T-helper 1 cell treated with Interleukin-12 subunit alpha and Interleukin-12 subunit beta and Interleukin-4 antibody, amounts not matched to agents 30 ng/mL and 1 ng/mL, for 36 hours (primary cell): ENCODE measurements around the gene RPTOR. TPM values are rescaled to one million over a fixed set of nuclear protein-coding genes. Genes with fewer than 3 reads are reported as not detected.

Experiments used
- intact Hi-C: fragments of 100-400 bp; cut with micrococcal nuclease; formaldehyde crosslinking; loops from one replicate; pipeline ENCODE4 v1.15.1; 2024
- total RNA-seq: library from RNA; stranded (reverse); gene quantifications from 2 replicates; pipeline ENCODE4 v1.2.3, GENCODE V29; 2022

The RPTOR gene
- total RNA-seq, 1 donor from 2014 or later, result 75.6 TPM

- intact Hi-C loops, result no loop called here
These were observed 432.1 kb downstream of the RPTOR start for GRCh38 chr17:80976701-80977100.

GRCh38 chr17:80977172-80977571 lies 432.5 kb downstream of the RPTOR start:
- intact Hi-C loops, result no loop called here

DNA sequence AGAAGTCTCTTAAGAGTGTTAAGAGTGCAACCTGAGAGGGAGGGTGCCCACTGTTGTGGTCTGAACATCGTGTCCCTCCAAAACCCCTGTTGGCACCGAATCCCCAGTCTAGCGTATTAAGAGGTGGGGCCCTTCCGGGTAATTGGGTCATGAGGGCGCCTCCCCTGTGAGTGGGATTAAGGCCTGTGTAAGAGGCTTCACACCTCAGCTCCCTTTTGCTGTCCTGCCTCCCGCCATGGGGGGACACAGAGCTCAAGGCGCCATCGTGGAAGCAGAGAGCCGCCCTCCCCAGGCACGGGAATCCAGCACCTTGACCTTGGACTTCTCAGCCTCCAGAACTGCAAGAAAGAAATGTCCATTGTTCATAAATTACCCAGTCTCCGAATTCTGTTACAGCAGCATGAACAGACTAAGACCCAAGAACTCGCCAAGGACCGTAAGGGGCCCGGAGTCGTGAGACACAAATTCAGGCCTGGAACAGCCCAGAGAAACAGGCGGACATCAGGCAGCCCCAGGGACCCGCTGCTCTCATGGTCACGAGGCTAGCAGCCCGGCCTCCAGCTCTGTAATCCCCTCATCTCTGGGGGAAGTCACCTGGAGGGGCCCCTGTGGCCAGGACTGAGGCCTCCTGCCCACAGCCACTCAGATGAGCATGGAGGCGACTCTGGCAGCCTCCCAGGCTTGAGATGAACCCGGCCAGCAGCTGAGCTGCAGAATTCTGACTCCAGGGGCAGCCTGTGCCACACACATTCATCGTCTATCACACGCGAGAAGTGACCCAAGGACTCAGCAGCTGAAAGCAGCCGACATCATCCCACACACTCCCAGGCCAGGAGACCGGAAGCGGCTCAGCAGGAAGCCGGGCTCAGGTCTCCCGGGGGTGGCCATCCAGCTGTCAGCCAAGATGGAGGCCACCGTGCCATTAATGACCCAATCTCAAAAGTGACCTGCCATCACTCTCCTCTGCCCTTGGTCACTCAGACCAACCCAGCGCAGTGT lies 434.2 kb downstream of the RPTOR start:
- intact Hi-C loops, result no loop called here

GRCh38 chr17:80979547-80980378 lies 435.1 kb downstream of the RPTOR start:
- intact Hi-C loops, result loop anchor here (2.0 kb wide), 1 partner anchor 109 kb away; no protein-coding TSS in a partner anchor

DNA sequence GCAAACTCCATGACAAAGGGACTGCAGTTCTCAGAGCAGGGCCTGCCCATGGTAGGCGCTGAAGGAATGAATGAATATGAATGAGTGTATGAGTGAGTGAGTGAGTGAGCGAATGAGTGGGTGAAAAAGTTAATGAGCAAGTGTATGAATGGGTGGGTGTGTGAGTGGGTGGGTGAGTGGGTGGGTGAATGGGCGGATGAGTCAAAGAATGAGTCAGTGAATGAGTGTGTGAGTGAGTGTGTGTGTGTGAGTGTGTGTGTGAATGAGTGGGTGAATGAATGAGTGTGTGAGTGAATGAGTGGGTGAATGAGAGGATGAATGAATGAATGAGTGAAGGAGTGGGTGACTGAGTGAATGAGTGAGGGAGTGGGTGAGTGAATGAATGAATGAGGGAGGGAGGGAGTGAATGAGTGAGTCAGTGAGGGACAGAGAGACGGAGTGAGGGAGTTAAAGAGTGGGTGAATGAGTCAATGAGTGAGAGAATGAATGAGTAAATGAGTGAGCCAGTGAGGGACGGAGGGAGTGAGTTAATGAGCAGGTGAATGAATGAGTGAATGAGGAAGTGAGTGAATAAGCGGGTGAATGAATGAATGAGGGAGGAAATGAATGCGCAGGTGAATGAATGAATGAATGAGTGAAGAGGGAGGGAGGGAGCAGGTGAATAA lies 435.9 kb downstream of the RPTOR start:
- intact Hi-C loops, result loop anchor here (1.0 to 2.0 kb wide), 2 partner anchors 110 to 553 kb away; no protein-coding TSS in a partner anchor

- intact Hi-C loops, result loop anchor here (1.0 to 2.0 kb wide), 2 partner anchors 110 to 554 kb away; no protein-coding TSS in a partner anchor
These were observed 436.6 kb downstream of the RPTOR start for GRCh38 chr17:80981062-80981902.

DNA sequence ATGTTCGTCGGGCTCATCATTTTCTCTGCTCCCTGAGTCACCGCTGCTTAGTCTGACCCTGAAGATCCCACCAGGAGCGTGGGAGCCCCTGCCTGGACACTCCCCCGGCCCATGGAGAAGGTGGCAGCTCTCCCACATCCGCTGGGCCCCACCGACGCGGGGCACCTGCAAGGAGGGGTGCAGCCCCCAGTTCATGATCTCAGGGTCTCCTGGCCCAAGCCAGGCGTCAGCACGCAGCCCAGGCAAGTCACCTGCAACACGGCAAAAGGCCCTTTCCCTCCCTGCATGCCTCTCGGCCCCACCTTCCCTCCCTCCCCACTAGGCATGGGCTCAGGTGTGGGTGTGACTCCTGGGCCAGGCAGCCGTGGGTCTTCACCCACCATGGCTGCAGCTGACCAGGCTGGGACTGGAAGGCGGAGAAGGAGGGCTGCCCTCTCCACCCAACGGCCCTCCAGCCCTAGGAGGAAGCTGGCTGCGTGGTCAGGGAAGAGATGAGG lies 437.3 kb downstream of the RPTOR start:
- intact Hi-C loops, result loop anchor here (1.0 to 2.0 kb wide), 2 partner anchors 111 to 555 kb away; no protein-coding TSS in a partner anchor

DNA sequence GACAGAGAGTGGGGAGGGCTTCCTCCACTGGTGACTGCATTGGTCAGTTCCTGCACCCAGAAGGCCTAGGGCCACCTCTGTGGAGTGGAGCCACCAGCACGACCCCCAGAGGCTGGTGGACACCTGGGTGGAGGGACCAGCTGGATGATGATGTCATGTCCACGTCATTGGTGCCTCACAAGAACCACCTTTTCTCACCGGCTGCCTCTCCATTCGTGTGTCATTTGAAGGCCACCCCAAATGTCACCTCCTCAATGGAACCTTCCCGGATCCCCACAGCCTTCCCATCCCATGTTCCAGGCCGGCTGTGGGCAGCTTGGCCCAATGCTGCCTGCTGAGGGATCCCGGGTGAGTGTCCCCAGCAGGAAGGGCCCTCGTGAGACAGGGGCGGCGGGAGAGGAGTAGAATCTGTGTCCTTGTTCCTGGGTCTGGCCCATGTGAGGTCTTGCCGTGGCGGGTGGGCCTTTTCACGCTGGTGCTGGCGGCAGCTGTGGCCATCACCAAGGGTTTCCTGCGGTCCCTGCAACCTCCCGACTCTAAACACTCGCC lies 437.9 kb downstream of the RPTOR start:
- intact Hi-C loops, result no loop called here

DNA sequence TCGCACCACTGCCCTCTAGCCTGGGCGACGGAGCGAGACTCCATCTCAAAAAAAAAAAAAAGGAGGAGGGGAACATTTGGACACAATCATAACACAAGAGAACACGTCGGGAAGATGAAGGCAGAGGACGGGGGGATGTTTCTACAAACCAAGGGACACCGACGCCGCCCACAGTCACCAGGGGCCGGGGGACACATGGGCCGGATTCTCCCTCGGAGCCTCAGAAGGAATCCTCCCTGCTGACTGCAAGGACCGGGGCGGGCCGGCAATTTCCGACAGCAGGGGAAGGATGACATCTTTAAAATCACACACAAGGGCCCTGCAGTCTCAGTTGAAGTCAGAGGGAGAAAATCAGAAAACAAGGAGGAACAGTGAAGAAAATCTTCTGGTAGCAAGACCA lies 438.9 kb downstream of the RPTOR start:
- intact Hi-C loops, result no loop called here

DNA sequence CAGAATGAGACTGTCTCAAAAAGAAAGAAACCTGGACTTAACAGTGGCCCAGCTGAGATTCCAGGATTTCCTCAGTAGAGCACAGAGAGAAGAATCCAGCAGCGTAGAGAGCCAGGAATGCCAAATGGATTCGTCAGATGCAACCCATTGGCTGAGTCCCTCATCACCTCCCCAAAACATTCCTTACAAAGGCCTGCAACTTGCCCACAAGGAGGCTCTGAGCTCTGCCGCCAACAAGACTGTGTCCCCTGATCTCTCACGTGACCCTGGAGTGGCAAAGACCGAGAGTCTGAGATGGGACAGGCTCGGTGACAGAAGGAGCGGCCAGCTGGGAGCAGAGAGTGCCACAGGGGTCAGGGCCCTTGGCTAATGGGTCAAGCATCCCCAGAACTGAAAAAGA lies 440.1 kb downstream of the RPTOR start:
- intact Hi-C loops, result no loop called here

DNA sequence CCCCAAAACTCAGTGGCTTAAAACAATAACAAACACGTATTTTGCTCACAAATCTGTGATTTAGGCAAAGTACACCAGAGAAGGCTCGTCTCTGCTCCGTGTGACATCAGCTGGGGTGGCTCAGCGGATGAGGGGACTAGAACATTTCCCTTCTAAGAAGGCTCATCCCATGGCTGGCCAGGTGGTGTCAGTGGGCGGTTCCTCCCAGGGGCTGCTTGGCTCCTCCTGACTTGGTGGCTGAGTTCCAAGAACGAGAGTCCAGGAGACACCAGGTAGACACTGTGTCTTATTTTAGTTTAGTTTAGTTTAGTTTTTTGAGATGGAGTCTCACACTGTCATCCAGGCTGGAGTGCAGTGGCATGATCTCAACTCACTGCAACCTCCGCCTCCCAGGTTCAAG lies 441.4 kb downstream of the RPTOR start:
- intact Hi-C loops, result no loop called here

DNA sequence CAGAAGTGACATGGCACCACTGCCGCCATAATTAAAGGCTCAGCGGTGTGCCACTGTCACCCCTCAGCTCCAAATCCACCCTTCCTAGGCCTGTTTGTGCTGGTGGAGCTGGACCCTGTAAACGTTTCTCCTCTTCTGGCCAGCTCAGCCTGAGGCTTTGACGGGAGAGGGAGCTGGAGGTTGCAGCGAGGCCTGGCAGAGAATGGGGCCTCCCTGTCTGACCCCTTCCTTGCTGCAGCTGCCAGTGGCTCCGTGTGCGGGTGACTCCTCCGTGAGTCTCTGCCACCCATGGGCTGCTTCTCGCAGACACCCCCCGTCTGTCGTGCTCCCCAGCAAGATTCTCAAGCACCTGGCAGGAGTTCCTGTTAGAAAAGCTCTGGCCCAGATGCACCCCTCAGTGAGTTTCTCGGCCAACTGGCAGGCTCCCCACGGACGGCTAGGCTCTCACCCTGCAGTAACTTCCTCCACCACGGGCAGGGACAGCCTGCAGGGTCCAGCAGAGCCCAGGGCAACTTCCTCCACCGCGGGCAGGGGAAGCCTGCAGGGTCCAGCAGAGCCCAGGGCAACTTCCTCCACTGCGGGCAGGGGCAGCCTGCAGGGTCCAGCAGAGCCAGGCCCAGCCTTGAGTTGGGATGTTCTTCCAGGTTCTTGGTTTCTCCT lies 442.3 kb downstream of the RPTOR start:
- intact Hi-C loops, result no loop called here

DNA sequence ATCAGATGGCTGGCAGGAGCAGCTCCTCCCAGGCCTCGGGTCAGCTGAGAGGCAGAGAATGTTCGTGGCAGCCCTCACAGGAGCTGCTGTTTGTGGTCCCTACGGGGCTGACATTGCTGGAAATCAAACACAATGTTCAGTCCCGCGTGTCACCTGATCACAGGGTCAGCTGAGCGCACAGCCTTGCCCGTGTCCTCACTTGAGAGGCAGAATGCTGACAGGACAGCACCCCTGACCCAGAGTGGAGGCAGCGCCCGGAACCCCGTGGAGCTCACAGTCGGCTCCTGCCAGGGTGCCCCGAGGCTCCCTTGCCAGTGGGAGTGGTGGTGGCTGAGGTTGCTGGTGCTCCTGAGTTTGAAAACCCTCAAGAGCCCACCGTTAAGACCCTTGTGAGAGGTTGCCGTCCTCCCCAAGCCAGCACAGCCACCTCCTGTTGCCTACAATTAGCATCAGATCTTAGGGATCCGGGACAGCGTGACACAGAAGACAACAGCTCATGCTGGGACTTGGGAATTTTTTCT lies 443.4 kb downstream of the RPTOR start:
- intact Hi-C loops, result no loop called here

GRCh38 chr17:80989586-80989913 lies 444.9 kb downstream of the RPTOR start:
- intact Hi-C loops, result loop anchor here (1.0 kb wide), 1 partner anchor 112 kb away; no protein-coding TSS in a partner anchor

GRCh38 chr17:80990921-80991644 lies 446.4 kb downstream of the RPTOR start:
- intact Hi-C loops, result no loop called here

DNA sequence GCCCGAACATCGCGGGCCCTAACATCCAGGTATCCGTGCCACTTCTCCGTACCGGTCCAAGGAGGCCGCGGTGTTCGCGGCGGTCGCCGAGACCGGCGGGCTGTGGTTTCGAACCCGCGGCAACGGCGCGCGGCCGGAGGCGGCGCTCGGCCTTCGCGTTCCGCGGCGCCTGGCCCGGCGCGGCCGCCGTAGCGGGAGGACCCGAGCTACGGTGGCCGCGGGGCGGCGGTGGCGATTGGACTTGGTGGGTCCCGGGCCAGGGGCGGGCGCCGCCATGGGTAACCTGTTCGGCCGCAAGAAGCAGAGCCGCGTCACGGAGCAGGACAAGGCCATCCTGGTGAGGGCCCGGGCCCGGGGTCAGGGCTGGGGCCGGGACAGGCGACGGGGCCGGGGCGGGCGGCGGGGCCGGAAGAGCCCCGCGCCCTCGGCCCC lies 447.0 kb downstream of the RPTOR start, which contains the start of gene CHMP6:
Gene CHMP6 (plus strand): TSS at position 197 of the 432 bp plus-strand sequence. CDS start 78 bp downstream, at position 275.
- intact Hi-C loops, result no loop called here

DNA sequence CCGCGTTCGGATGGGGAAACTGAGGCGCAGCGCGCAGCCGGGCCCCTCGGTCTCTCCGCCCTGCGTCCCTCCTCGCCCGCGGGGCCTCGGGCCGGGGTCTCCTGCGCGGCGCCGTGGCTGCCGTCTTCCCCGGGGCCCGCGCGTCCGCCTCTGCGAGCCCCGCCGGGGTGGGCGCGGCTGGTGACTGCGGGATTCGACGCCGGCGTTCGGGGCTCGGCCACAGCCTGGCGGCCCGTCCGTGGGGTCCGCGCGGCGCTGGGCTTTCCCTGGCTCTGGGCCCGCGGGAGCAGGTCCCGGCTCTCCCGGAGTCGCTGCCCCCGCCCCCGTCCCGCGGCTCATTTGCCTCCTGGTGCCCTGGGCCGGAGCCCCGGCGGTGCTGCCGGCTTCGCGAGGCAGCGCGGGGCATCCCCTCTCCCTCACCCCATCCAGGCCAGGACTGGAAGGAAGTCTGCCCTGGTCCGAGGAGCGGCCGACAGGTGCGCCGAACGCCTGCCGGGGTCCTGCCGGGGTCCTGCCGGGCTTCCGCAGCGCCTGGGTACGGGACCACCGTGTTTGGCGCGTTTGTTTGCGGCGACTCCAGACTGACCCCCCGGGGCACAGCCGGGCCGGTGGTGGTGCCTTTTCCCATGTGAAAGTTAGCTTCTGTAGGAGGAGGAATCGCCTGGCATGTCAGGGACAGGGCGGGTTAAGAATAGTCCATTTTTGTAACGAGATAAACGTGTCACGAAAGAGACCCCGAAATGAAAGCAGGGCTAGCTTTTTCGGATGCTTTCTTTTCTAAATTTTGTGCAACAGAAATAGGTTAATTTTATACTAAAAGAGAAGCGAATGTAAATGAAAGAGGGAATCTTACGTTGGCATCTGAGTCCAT lies 447.7 kb downstream of the RPTOR start:
- intact Hi-C loops, result no loop called here
